DLD1 (cell line): ENCODE data around the gene PTPRD.

ENCODE experiments used
- in situ Hi-C: cut with HindIII; loops from 2 replicates; pipeline ENCODE4 v1.10.0; 2017; ENCODE audit warnings: low sequenced_read_pairs

The PTPRD gene

DNA sequence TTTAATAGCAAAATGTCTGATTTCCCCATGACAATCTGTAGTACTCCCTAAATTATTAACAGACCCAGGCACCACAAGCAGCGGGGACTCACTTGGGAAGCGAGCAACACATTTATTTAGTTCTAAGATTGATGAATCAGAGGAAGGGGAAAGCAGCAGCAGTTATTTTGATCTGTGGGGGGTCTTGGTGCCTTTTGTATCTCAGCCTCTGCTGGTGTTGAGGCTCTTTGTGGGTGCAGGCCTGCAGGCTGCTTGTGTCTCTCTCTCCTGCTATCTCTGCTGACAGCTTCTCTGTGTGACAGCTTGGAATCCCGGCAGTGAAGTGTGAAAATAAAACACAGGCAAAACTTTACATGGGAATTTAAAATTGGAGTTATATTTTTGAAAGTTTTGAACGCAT, 1935.1 kb downstream of the PTPRD start:
- in situ Hi-C loops, result no loop called here

DNA sequence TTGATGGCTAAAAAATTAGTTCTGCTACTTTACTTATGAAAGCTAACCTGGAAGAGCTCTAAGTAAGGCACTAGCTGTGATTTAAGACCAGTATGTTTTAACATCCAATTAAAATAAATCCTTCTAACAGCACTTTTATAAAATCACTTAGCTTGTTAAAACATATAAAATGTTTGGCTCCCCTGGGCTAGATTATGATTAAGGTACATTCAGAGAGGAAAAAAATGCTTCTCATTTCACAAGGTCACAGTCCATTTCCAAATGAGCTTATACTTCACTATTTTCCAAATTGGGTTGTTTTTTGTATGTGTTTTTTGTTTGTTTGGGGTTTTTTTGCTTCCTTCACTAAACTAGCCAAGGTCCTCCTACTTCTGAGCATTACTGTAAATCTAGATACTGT, 1938.3 kb downstream of the PTPRD start:
- in situ Hi-C loops, result no loop called here

- in situ Hi-C loops, result no loop called here
Measured at GRCh38 chr9:8673830-8674229, 1939.0 kb downstream of the PTPRD start.

DNA sequence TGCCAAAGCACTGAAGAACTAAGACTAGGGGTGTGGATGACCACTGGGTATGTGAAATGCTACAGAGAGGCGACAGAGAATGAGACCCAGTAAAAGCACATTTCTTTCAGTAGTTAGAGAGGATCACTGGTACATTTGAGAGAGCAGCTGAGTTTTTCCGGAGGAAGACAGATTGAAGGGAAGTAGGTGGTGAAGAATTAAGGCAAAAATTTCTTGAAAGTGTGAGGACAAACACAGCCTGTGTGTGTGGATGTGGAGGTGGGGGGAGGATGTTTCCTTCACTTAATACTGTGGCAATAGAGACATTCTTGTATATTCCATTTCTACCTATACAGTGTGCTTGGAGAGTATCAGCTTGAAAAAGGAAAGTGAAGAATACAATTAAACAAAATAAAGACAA, 1942.1 kb downstream of the PTPRD start:
- in situ Hi-C loops, result no loop called here

- in situ Hi-C loops, result no loop called here
Measured at GRCh38 chr9:8668751-8669150, 1944.1 kb downstream of the PTPRD start.

GRCh38 chr9:8668231-8668630, 1944.6 kb downstream of the PTPRD start:
- in situ Hi-C loops, result no loop called here

DNA sequence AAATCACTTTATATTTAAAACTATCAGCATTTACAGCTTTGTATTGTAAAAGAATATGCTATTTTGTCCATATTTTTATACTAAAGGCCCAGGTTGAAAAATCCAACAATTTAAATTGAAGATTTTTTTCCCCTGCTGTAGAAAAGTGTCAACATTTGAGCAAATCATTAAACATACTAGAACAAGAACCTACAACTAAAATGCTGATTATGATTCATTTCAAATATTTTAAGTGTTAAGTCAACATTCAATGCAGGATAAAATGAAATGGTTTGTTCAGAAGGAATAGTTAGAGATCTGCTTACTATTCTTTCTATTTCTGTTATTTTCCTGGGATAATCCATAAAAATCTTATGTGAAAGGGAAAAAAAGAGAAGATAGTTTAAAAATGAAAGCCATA, 1946.7 kb downstream of the PTPRD start:
- in situ Hi-C loops, result no loop called here

- in situ Hi-C loops, result no loop called here
Measured at GRCh38 chr9:8660383-8660782, 1952.4 kb downstream of the PTPRD start.

- in situ Hi-C loops, result no loop called here
Measured at GRCh38 chr9:8659108-8659507, 1953.7 kb downstream of the PTPRD start.

- in situ Hi-C loops, result no loop called here
Measured at GRCh38 chr9:8655071-8655470, 1957.7 kb downstream of the PTPRD start.

DNA sequence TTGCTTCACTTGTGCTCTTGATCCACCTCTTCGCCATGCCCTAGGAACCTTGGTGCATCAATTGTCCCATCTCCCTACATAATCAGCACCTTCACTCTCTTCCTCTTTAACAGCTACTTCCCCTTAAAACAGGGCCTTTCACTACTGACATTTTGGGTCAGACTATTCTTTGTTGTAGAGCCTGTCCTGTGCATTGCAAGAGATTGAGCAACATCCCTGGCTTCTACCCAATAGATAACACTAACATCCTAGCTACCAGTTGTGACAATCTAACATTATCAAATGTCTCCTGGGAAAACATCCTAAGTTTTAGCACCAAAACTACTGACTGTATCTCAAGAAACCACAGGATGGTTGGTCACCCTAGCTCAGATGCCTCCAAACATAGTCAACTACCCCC, 1958.9 kb downstream of the PTPRD start:
- in situ Hi-C loops, result no loop called here

GRCh38 chr9:8653111-8653510, 1959.7 kb downstream of the PTPRD start:
- in situ Hi-C loops, result no loop called here

- in situ Hi-C loops, result no loop called here
Measured at GRCh38 chr9:8652255-8652654, 1960.5 kb downstream of the PTPRD start.

- in situ Hi-C loops, result no loop called here
Measured at GRCh38 chr9:8651846-8652215, 1961.0 kb downstream of the PTPRD start.

GRCh38 chr9:8651070-8651845, 1961.5 kb downstream of the PTPRD start:
- in situ Hi-C loops, result no loop called here

DNA sequence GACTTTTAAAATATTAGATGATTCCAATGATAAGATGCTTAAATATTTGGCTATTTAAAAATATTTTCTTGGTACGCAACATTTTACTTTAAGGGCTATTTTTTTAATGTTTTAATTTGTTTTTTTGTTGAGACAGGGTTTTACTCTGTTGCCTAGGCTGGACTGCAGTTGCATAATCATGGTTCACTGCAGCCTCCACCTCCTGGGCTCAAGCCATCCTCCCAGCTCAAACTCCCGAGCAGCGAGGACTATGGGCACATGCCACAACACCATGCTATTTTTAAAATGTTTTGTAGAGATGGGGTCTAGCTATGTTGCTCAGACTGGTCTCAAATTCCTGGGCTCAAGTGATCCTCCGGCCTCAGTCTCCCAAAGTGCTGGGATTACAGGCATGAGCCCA, 1963.0 kb downstream of the PTPRD start:
- in situ Hi-C loops, result no loop called here

- in situ Hi-C loops, result no loop called here
Measured at GRCh38 chr9:8649160-8649559, 1963.6 kb downstream of the PTPRD start.

GRCh38 chr9:8648271-8648845, 1964.4 kb downstream of the PTPRD start:
- in situ Hi-C loops, result no loop called here

- in situ Hi-C loops, result no loop called here
Measured at GRCh38 chr9:8647824-8648223, 1965.0 kb downstream of the PTPRD start.

GRCh38 chr9:8644571-8644970, 1968.2 kb downstream of the PTPRD start:
- in situ Hi-C loops, result no loop called here

- in situ Hi-C loops, result no loop called here
Measured at GRCh38 chr9:8643896-8644295, 1968.9 kb downstream of the PTPRD start.

GRCh38 chr9:8643464-8643863, 1969.3 kb downstream of the PTPRD start:
- in situ Hi-C loops, result no loop called here

- in situ Hi-C loops, result no loop called here
Measured at GRCh38 chr9:8640761-8641160, 1972.0 kb downstream of the PTPRD start.
